H54 (cell line): Measurements from ENCODE around the gene TSPEAR.

Experiments used
- DNase-seq: peaks from one replicate; pipeline ENCODE4 v3.0.0; 2011; ENCODE audit warnings: low spot score, mixed read lengths; ENCODE audit not compliant: insufficient read length
- FAIRE-seq: peaks from 3 replicates; lab custom pipeline; 2011; peaks lifted over from hg19 to GRCh38; lab: Jason Lieb, UNC
- POLR2A ChIP-seq: IDR thresholded peaks from 2 replicates; pipeline ENCODE4 v1.6.1; 2011; ENCODE audit warnings: low read depth, mild to moderate bottlenecking, low read length

Gene TSPEAR

GRCh38 chr21:44750675-44751025 lies 39.3 kb upstream of the TSPEAR start:
- no peak for TF ChIP-seq POLR2A
- no peak for DNase-seq
- no peak for FAIRE-seq

- FAIRE-seq (no peak), DNase-seq (no peak)
- no peak for TF ChIP-seq POLR2A
Measured at GRCh38 chr21:44749759-44750674, 38.6 kb upstream of the TSPEAR start.

GRCh38 chr21:44749116-44749758 lies 37.9 kb upstream of the TSPEAR start:
- TF ChIP-seq POLR2A = no peak
- DNase-seq (no peak), FAIRE-seq (no peak)

- TF ChIP-seq POLR2A = no peak
- FAIRE-seq (no peak), DNase-seq (no peak)
Measured at GRCh38 chr21:44748621-44749020, 37.2 kb upstream of the TSPEAR start.

- DNase-seq (no peak), FAIRE-seq (no peak)
- TF ChIP-seq POLR2A = no peak
Measured at GRCh38 chr21:44742418-44743153, 31.2 kb upstream of the TSPEAR start.

- no peak for TF ChIP-seq POLR2A
- DNase-seq = no peak
- no peak for FAIRE-seq
Measured at GRCh38 chr21:44741921-44742320, 30.5 kb upstream of the TSPEAR start.

- DNase-seq (no peak), FAIRE-seq (no peak)
- no peak for TF ChIP-seq POLR2A
Measured at GRCh38 chr21:44740742-44741141, 29.4 kb upstream of the TSPEAR start.

GRCh38 chr21:44739316-44739715 lies 27.9 kb upstream of the TSPEAR start:
- FAIRE-seq = no peak
- DNase-seq = no peak
- no peak for TF ChIP-seq POLR2A

GRCh38 chr21:44738621-44739020 lies 27.2 kb upstream of the TSPEAR start:
- no peak for FAIRE-seq
- no peak for DNase-seq
- TF ChIP-seq POLR2A = no peak

GRCh38 chr21:44737706-44738354 lies 26.5 kb upstream of the TSPEAR start:
- FAIRE-seq (no peak), DNase-seq (no peak)
- no peak for TF ChIP-seq POLR2A

- DNase-seq (no peak), FAIRE-seq (no peak)
- no peak for TF ChIP-seq POLR2A
Measured at GRCh38 chr21:44736291-44737004, 25.1 kb upstream of the TSPEAR start.

GRCh38 chr21:44735821-44736220 lies 24.4 kb upstream of the TSPEAR start:
- no peak for TF ChIP-seq POLR2A
- FAIRE-seq (no peak), DNase-seq (no peak)

- no peak for DNase-seq
- TF ChIP-seq POLR2A = no peak
- FAIRE-seq = no peak
Measured at GRCh38 chr21:44734841-44735240, 23.5 kb upstream of the TSPEAR start.
